ENCODE data around the gene THAP5.
A peak's percentile ranks its signal among the peaks of the same experiment; 100 is the strongest.

The THAP5 gene, protein sequence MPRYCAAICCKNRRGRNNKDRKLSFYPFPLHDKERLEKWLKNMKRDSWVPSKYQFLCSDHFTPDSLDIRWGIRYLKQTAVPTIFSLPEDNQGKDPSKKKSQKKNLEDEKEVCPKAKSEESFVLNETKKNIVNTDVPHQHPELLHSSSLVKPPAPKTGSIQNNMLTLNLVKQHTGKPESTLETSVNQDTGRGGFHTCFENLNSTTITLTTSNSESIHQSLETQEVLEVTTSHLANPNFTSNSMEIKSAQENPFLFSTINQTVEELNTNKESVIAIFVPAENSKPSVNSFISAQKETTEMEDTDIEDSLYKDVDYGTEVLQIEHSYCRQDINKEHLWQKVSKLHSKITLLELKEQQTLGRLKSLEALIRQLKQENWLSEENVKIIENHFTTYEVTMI

DNA sequence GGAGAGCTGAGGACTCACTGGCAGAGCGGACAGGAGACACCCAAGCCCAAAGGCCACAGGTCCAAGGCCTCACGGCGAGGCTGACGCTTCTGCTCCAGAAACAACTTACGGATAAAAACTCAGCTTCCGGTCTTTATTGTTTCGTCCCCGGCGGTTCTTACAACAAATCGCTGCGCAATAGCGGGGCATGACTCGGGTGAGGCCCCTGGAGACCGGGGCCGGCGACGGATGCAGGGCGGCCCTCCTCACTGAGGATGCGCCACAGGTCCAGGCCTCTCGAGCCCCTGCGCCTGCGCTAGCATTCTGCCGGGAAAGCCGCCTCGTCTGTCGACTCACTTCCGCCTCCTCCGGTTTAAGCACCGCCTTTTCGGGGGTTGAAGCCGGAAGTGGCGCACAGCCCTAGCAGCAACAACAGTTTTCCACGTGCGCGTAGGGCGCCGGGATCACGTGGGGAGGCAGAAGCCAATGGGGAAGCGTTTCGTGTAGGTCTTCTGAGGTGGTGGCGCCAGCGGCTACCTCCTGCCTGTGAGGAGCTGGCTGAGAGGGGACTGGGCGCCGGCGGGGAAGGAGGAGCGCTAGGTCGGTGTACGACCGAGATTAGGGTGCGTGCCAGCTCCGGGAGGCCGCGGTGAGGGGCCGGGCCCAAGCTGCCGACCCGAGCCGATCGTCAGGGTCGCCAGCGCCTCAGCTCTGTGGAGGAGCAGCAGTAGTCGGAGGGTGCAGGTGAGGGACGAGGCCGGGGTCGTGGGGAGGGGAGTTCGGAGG is at the start of gene THAP5, which contains the start of gene DNAJB9:
THAP5 (minus strand) TSS at position 326 of the 765 bp plus-strand sequence; CDS start at position 189, 137 bp downstream.
DNAJB9 (plus strand) TSS at position 494 of the 765 bp plus-strand sequence. CDS start 1,853 bp downstream, outside the sequence.
- peak; percentile 100 for DNase-seq

DNA sequence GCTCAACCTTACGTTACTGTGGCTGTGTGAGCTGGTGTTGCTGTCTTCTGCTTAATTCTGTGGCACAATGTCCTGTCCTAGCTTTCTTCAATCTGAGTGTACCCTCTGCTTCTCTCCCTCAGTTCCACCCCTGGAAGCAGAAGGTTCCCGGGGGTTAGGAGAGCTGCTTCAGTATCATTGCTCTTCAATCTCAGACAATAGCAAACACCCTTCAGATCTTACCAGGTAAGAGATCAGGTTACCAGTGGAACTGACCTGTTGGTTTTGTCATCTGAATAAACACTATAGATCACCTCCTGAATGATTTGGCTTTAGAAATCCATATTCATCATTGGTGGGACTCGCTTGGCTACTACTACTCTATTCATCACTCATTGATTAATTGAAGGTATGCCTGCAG is 48.5 kb upstream of the THAP5 start:
- DNase-seq, result no peak

DNA sequence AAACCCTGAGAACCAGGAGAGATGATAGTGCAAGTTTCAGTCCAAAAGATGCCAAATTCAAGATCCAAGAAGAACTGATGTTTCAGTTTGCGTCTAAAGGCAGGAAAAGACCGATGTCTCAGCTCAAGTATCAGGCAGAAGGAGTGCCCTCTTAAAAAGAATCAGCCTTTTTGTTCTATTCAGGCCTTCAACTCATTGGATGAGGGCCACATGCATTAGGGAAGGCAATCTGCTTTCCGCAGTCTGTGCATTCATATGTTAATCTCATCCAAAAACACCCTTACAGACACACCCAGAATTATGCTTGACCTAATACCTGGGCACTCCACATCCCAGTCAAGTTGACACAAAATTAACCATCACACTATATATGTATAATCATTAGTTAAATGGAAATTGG is 45.4 kb upstream of the THAP5 start:
- DNase-seq, result no peak

DNA sequence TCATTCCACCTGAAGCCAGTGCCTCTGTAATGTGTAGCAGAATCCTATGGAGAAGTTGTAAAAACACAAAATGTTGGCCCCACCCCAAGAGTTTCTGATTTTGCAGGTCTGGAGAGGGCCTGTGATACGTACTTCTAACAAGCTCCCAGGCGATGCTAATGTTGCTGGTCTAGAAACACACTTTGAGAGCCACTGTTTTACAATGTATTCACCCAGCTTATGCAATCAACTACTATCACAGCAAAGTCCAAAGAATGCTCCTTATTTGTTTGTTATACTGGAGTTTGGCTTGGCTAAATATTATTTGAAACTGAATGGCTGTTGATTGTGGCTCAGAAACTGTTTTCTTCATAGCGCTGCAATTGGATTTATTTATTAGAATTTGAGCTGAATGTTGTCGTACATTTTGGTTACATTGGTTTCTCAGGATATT is 44.5 kb upstream of the THAP5 start:
- DNase-seq, result no peak

DNA sequence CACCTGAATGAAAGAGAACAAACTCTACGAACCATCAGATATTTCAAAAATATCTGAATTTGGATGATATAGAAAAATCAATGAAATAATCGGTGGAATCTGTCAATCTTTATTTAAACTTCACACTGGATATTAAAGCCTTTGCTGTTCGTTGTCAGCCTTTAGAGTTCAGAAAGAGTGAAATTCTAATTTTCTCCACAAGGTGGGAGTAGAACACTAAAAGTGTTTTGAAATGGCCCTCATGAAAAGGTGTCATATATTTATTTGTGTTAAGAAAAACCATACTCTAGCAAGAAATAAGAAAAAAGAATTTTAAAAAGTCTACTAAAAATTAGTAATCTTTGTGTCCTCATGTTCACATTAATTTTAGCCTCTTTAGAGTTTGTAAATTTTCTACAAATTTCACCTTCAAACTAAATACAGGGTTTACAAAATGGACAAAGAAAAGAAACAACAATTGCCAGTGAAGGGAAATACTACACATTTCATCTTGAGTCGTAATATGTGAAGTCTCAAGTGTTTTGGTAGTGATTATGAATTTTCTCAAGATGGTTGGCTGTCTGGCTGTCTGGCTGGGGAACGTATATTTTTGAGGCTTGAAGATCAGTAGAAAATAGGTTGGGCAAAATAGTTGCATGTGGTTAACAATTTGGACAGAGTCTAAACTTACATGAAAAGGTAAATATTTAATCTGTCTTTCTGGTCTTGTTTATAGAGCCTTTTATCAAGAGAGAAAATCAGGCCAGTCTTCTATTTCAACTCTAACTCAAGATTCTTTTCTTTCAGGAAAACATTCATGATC is 43.8 kb upstream of the THAP5 start:
- peak; percentile 58 for DNase-seq

DNA sequence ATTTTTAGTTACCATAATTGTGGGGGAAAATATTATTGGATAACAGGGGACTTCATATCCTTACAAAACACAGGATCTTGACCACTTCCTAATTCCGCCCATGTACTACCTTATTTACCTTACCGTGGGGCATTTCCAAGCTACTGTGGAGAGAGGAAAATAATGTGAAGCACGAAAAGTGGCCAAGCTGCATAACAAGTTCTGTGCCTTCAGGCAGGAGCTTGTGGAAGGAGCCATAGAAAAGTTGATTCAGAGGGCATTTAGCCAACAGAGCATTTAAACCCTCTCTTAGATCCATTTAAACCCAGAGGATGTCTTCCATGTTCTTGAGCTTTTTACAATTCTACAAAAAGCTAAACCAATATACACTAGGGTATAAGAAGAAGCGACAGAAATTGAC is 41.8 kb upstream of the THAP5 start:
- no peak for DNase-seq

DNA sequence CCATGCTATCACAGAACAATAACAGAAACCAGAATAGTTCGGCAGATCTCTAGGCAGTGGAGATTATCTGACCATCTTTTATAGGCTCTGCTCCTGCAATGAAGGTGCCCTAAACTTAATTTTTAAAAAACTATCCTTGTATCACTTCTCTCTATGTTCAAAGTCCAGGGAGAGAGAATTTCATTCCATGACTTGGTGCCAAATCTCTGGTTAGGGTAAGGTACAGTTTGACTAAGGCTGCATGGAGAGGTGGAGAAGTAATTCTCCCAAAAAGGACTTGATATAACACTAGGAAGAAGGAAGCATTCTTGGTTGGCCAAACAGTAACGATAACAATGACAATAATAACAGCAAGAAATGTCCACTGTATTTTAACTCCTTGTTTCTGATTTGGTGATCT is 40.1 kb upstream of the THAP5 start:
- no peak for DNase-seq

DNA sequence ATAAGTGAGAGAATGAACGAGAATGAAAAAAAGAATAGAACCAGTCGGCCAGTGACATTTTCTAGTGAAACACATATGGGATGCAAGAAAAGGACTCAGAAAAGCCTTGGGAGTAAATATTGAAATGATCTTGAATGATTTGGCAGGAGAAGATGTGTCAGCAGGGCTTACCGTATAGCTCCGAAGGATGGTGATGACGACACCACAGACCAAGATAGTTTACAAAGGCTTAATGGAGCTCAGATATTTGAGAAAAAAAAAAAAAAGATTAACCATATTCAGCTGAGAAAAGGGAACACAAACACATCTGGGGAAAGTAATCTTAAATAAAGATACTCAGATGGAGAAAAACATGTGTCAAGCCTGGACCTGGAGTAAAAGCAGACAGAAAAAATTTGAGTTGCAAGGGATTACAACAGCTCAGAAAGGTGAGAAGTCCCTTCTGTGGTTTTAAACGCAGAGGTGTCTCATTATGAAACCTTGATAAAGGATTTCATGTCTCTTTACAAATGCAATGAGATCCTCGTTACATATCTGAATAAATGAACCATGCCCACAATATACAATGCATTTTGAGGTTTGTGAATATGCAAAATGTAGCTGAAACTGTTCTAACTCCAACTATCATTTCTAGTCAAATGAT is 36.2 kb upstream of the THAP5 start:
- DNase-seq, result no peak

DNA sequence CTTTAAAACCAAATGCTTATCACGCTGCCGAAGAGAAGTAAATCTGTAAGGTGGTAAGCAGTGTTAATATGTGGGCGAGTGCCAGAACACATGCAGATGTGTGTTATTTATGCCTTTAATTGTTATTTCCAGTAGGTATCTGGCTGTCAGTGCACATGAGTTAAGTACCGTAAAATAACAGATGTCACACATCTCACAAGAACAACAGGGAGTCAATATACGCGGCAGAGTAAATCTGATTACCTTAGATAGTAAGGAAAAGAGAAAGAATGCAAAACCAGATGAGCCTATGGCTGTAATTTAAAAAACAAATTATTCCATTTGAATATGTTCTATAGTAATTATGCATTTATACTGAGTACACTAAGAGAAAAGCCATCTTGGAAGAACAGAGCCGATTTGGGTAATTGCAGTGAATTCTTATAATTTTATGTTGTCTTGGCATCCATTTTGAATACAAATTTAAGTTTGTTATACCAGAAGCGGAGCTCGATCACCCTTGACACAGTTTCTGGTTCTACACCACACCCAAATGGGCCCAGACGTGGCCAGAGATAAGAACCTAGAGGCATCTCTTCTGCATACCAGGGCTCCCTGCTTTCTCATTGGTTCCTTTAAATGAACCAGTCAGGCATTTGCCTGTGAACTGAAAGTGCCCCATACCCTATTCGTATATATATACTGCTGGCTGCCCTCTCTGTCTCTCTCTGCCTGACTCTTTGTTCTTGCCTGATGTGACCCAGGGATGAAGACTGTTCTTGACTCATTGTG is 35.0 kb upstream of the THAP5 start:
- no peak for DNase-seq

DNA sequence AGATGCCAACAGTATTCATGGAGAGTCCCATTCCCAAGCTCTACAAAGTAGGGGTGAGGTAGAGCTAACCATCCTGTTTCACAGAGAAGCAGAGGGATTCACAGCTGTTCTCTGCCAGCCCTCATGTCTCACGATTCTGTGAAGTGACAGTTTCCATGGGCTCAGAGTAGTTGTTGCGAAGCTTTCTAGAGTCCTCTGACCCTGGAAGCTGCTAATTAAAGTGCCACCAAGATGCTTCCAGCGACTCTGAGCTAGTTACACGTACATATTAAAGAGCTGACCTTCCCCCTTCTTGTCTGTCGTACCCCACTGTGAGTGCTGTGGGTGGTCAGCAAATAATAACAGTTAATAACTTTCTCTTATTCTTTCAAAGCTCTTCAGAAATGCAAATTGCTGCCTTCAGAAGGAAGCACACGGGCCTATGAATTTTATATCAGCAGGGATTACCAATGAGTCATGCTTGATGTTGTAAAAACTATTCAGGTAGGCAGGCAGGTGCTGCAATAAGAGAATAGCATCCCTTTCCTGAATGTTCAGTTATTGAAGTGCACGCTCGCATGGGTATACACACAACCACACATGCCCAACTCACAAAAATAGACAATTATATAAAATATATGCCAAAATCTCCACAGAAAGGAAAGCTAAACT is 34.3 kb upstream of the THAP5 start:
- DNase-seq, result no peak

DNA sequence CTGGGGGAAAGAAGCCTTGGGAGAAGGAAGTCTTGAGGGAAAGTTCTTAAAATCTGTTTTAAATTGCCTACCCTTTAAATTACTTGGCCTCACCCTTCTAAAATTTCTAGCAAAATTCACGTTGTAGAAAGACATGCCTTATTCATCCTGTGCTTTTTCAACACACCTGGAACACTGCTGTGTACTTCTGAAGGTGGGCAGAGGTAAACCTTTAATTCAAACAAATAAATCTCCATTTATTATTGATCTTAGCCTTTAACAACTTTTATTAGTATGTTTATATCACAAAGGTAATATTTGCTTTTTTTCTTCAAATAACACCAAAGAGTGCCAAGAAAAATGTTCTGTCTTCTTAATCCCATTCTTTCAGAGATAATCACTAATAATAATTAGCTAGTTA is 30.9 kb upstream of the THAP5 start:
- no peak for DNase-seq

DNA sequence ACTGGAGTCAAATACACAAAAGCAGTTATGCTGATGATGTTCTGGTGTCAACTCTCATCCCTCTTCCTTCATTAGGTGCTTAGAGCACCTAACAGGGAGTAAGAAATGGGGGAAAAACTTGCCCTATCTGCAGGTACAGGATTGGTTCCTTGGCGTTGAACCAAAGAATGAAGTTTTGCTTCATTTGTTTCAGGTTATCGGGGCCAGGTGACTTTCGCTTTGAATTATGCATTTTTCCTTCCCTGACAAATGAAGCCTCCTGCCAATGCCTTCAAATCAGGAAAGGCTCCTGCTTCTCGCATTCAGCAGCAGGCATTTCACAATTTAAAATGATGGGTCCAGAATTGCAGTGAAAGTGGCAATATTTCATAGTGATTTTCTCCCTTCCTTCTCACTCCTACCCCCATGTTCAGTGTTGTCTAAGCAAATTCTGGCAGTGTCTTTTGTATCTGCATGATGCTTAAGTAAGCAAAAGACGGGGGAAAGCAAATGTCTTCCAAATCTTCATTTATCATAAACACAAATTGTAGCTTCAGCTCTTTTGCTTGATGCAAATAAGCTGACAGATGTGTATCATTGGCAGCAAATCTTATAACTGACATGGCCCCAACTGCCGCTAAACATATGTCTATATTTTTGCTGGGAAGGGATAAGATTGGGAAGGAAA is 29.5 kb upstream of the THAP5 start:
- DNase-seq, result no peak

DNA sequence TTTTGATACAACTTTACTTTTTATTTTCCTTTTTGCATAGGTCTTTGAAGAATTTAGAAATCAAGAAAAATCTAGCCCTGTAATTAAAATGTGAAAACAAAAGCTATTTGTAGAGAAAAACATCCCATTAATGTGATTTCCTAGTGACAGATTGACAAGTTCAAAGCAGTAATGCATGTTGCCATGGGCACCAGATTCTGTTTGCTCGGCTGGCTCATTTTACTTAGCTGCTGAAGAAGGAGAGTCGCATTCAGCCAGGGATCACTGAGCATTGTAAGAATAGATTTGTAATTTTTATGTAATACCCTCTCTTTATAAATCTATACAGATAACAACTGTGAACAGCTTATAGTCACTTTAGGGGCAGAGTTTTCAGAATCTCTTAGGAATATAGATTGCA is 28.6 kb upstream of the THAP5 start:
- DNase-seq, result no peak

DNA sequence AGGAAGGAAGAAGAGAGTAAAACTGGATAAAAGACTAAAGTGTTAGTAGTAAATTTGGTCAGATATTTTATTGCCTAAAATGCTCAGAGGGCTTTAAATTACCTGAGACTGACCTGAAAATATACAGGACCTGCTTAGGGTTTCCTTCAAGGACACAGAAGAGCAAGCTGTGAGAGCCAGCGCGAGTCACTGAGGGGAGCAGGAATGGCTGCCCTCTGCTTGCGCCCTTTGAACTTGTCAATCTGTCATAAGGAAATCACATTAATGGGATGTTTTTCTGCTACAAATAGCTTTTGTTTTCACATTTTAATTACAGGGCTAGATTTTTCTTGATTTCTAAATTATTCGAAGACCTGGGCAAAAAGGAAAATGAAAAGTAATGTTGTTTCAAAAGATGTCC is 27.1 kb upstream of the THAP5 start:
- DNase-seq, result no peak

DNA sequence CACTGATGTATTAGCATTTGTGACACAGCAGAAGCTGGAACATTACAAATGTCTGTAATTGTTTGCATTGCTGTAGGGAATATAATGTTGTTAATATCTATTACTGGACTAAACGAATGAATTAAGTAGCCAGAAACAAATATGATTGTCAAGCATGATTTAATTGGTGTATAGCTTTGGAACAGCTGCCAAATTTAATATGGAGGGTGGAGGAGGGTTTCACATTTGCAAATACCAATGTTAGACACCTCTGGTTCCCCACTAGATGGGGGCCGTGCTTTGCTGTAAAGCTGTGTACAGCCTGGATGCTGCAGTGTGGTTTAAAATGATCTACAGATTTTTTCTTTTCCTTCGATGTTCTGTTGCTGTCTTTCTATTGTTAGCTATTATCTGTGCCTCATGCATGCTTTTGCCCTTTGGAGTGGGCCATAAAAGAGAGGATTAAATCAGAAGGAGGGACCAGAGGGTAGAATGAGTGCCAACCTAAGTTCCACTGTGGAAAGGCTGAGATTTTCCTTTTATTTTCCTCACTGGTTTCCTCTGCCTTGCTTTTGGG is 23.2 kb upstream of the THAP5 start:
- no peak for DNase-seq

DNA sequence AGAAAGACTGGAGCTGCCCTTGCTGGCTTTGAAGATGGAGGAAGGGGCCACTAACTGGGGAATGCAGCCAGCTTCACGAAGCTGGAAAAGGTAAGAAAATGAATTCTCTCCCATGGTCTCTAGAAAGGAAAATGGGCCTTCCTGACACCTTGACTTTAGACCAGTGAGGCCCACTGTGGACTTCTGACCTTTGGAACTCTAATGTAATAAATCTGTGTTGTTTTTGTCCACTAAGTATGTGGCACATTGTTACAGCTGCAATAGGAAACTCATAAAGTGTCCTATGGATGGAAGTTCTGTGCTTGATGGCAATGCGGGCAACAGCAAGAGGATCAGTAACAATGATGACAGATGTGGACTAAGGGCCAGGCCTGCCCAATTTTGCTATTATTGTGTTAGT is 21.1 kb upstream of the THAP5 start:
- DNase-seq, result no peak

DNA sequence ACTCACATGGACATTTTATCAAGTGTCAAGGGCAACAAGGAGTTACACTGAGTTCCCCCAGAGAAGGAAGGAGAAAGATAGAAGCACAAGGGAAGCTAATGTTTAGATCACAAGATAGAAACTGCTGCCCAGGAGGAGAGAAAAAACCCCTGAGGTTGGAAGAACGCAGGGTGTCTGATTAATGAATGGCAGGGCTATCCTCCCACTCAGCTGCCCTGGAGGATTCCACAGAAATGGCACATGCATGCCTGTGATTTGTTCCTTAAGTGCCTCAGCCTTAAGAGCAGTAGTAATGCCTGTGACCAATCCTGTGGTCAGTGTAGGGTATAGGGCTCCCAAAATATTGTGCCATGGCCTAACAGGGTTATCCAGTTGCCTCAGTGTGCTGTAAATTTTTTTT is 20.4 kb upstream of the THAP5 start:
- DNase-seq, result no peak

DNA sequence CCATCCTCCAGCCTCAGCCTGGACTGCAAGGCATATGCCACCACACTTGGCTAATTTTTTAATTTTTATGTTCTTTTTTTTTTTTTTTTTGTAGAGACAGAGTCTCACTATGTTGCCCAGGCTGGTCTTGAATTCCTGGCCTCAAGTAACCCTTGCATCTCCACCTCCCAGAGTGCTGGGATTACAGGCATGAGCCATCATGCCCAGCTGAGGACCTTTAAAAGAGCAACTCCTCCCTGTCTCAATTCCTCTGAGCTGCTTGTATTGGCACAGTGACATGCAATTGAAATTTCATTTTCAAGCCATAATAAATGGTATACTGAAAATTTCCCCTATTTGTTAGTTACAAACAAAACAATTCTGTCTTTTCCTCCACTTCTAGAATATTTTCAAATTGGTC is 19.7 kb upstream of the THAP5 start:
- DNase-seq, result no peak

DNA sequence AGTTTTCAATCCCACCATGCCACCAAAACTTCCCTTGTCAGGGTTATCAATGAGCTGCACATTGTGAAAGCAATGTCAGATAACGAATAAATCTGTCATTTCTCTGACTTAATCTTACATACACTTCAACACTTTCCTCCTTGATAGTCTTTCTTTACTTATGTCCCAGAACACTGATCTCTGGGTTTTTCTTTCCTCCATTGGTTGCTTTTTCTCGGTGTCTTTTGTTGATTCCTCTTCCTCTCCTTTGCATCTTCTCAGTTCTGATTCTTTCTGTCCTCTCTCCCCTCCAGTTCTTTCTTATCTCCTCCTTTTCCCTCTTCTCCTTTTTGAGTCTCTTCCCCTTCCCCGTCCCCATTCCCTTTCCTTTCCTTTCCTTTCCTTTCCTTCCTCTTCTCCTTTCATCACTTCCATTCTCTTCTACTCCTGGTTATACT is 16.8 kb upstream of the THAP5 start:
- DNase-seq, result no peak

DNA sequence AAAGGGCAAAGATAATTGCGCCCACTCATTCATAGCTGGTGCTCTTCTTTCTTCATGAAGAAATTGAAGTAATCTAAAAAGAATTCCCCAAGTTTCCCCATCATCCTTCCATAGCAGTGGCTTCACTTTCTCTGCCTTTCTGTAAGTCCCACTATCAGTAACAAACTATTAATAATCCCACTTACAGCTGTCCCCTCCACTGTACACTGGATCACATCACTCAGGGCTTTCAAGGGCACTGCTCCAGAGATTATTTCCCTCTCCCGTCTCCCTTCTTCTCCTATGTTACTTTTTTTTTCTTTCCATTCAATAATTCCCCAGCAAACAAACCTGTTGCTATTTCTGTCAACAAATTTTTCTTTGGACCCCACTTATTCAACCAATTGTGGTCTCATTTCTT is 16.3 kb upstream of the THAP5 start:
- DNase-seq, result no peak

DNA sequence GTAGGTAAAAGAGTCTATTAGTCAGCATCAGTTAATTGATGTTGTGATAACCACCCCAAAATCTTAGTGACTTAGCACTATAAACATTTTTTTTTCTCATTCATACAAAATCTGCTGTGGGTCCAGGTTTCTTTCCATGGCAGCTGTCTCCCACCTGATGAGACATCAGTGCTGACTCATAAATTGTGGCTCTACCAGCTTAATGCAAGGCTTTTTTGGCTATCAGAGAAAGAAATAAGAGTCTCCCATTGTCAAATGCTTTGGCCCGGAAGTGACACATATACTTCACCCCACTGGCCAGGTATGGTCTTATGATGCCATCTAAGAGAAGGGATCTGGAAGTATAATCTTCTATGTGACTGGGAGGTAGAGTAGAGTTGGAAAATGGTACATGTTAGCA is 14.7 kb upstream of the THAP5 start:
- DNase-seq, result no peak
